HCT116 (cell line): ENCODE data around the gene NDC80.

ENCODE experiments used
- CTCF ChIP-seq, 3 experiments: fragments of 200-600 bp in 1 of 3; sonication (generic) in 1 of 3; IDR thresholded peaks in 2 of 3; conservative IDR thresholded peaks in 1 of 3; 2 replicates each; pipeline ENCODE4 v1.5.1; 2012 to 2017; ENCODE audit warnings: low read depth in 2 of 3, low read length in 2 of 3, antibody characterized with exemption in 1 of 3, borderline replicate concordance in 1 of 3, control low read depth in 1 of 3, mild to moderate bottlenecking in 1 of 3, mixed read lengths in 1 of 3, mixed run types in 1 of 3, moderate library complexity in 1 of 3; ENCODE audit not compliant: insufficient read depth in 1 of 3
- EZH2 ChIP-seq: fragments of 200-600 bp; sonication (generic); IDR thresholded peaks from 2 replicates; pipeline ENCODE4 v1.6.1; 2017; ENCODE audit warnings: antibody characterized with exemption, mixed run types
- POLR2AphosphoS5 ChIP-seq: IDR thresholded peaks from 2 replicates; pipeline ENCODE4 v1.6.1; 2011; ENCODE audit warnings: mild to moderate bottlenecking, low read depth, low read length, moderate library complexity
- SIN3A ChIP-seq: IDR thresholded peaks from 2 replicates; pipeline ENCODE4 v1.6.1; 2012; ENCODE audit warnings: low read depth
- ZNF274 ChIP-seq: fragments of 200-500 bp; sonication (Bioruptor generic); IDR thresholded peaks from 2 replicates; pipeline ENCODE4 v1.6.1; 2014; ENCODE audit warnings: mild to moderate bottlenecking, low read depth, low read length, inconsistent platforms

GRCh38 chr18:2569338-2570207 lies 1.8 kb upstream of the NDC80 start:
- TF ChIP-seq CTCF (IDR thresholded peaks at IDR 0.05 in 2 of 3, conservative IDR thresholded peaks at IDR 0.05 in 1 of 3; ENCODE audit: borderline replicate concordance in 1 of 3, insufficient read depth in 1 of 3, low read depth in 2 of 3, low read length in 2 of 3) (no peak), ZNF274 (no peak), POLR2AphosphoS5 (no peak), EZH2 (no peak), SIN3A (no peak)
